ENCODE data around the gene MMP2.

MMP2 gene

GRCh38 chr16:55499281-55499680, 20.3 kb downstream of the MMP2 start:
- no peak overlapping the region for H3K4me3 ChIP-seq (ENCODE audit: low read depth, low read length)
- ChIA-PET POLR2A (no interaction called here), CTCF (interaction anchor here (0.5 to 4.5 kb wide), 4 partner anchors 28 to 205 kb away, joined by 3 to 35 read pairs (median 5); no protein-coding TSS in a partner anchor)
- peaks cover 0 to 28% of the 10 kb centered on the region in 2 experiments; a peak in 1 of 3 replicates for H3K36me3 ChIP-seq (ENCODE audit: control insufficient read depth in 2 of 2, insufficient read depth in 1 of 2, low read length in 2 of 2)
- no peak overlapping the region for H3K27ac ChIP-seq (ENCODE audit: extremely low read depth, low read depth, low read length)
- H3K9me3 ChIP-seq (ENCODE audit: control insufficient read depth, insufficient read depth, low read depth, low read length) = no peaks in the 10 kb centered on the region
- no peak for TF ChIP-seq ZNF830 (tag by site-specific recombination; IDR thresholded peaks at IDR 0.05; ENCODE audit: low read depth)
- H3K4me1 ChIP-seq (ENCODE audit: control insufficient read depth, insufficient read depth, low read length) = peaks cover 20% of the 10 kb centered on the region

GRCh38 chr16:55499951-55500529, 21.0 kb downstream of the MMP2 start:
- no peaks in the 10 kb centered on the region for H3K9me3 ChIP-seq (ENCODE audit: control insufficient read depth, insufficient read depth, low read depth, low read length)
- peaks cover 20% of the 10 kb centered on the region for H3K4me1 ChIP-seq (ENCODE audit: control insufficient read depth, insufficient read depth, low read length)
- ChIA-PET CTCF (interaction anchor here (0.6 to 4.5 kb wide), 11 partner anchors 11 to 1272 kb away, joined by 3 to 35 read pairs (median 4); no protein-coding TSS in a partner anchor), POLR2A (interaction anchor here (0.8 kb wide), 2 partner anchors 13 to 186 kb away, joined by 4 to 7 read pairs; no protein-coding TSS in a partner anchor)
- H3K4me3 ChIP-seq (ENCODE audit: low read depth, low read length) = no peak overlapping the region
- no peak for TF ChIP-seq ZSCAN18 (tag by site-specific recombination; IDR thresholded peaks at IDR 0.05)
- no peak for TF ChIP-seq ZNF138 (tag by site-specific recombination; IDR thresholded peaks at IDR 0.05; ENCODE audit: borderline replicate concordance)
- TF ChIP-seq EGR2 (tag by site-specific recombination; IDR thresholded peaks at IDR 0.05; ENCODE audit: low read depth) = peak; percentile 26; the same call in 1 of the 2 replicates
- TF ChIP-seq ZNF2 (tag by site-specific recombination; IDR thresholded peaks at IDR 0.05) = peak; percentile 71
- no peak for TF ChIP-seq ZNF311 (tag by site-specific recombination; IDR thresholded peaks at IDR 0.05; ENCODE audit: borderline replicate concordance)
- no peak for TF ChIP-seq REST (tag by site-specific recombination; IDR thresholded peaks at IDR 0.05)
- TF ChIP-seq ZNF585B (tag by site-specific recombination; IDR thresholded peaks at IDR 0.05) = no peak
- TF ChIP-seq ZNF580 (tag by site-specific recombination; IDR thresholded peaks at IDR 0.05) = no peak
- TF ChIP-seq ZNF843 (tag by site-specific recombination; IDR thresholded peaks at IDR 0.05) = no peak
- TF ChIP-seq ZFHX2 (tag by site-specific recombination; conservative IDR thresholded peaks at IDR 0.05) = peak; percentile 56
- TF ChIP-seq ZNF239 (tag by site-specific recombination; IDR thresholded peaks at IDR 0.05) = no peak
- TF ChIP-seq ZNF48 (tag by site-specific recombination; IDR thresholded peaks at IDR 0.05) = no peak
- no peak for TF ChIP-seq ZNF777 (tag by site-specific recombination; IDR thresholded peaks at IDR 0.05; ENCODE audit: borderline replicate concordance)
- TF ChIP-seq ZBTB6 (tag by site-specific recombination; IDR thresholded peaks at IDR 0.05) = no peak
- TF ChIP-seq ZNF10 (tag by site-specific recombination; IDR thresholded peaks at IDR 0.05) = no peak
- TF ChIP-seq ELK4 (IDR thresholded peaks at IDR 0.05; ENCODE audit: borderline replicate concordance, low read depth, low read length) = no peak
- no peak for TF ChIP-seq ZNF354C (tag by site-specific recombination; IDR thresholded peaks at IDR 0.05; ENCODE audit: borderline replicate concordance, low read depth)
- TF ChIP-seq ZNF639 (tag by site-specific recombination; IDR thresholded peaks at IDR 0.05) = no peak
- no peak for TF ChIP-seq ZNF248 (tag by site-specific recombination; IDR thresholded peaks at IDR 0.05)
- TF ChIP-seq TRIM28 (IDR thresholded peaks at IDR 0.05; ENCODE audit: borderline replicate concordance, low read length) = no peak
- H3K27ac ChIP-seq (ENCODE audit: extremely low read depth, low read depth, low read length) = peak overlapping the region; percentile 17; the same call in 1 of the 2 replicates
- peaks cover 0 to 28% of the 10 kb centered on the region in 2 experiments; a peak in 1 of 3 replicates for H3K36me3 ChIP-seq (ENCODE audit: control insufficient read depth in 2 of 2, insufficient read depth in 1 of 2, low read length in 2 of 2)

All from HEK293 (cell line).